HG02884 (cell line): Measurements from ENCODE around the gene VGLL2.
"Not testable (repeated sequence)": the region's sequence is repeated elsewhere in the genome, so short reads cannot be mapped to it uniquely, and the experiment has no call there.

Source experiments
- ATAC-seq: cut with Tn5 transposase; IDR thresholded peaks from one replicate; pipeline ENCODE4 v1.9.1; 2021; ENCODE audit warnings: mild to moderate bottlenecking, moderate library complexity; ENCODE audit not compliant: unreplicated experiment

The VGLL2 gene

DNA sequence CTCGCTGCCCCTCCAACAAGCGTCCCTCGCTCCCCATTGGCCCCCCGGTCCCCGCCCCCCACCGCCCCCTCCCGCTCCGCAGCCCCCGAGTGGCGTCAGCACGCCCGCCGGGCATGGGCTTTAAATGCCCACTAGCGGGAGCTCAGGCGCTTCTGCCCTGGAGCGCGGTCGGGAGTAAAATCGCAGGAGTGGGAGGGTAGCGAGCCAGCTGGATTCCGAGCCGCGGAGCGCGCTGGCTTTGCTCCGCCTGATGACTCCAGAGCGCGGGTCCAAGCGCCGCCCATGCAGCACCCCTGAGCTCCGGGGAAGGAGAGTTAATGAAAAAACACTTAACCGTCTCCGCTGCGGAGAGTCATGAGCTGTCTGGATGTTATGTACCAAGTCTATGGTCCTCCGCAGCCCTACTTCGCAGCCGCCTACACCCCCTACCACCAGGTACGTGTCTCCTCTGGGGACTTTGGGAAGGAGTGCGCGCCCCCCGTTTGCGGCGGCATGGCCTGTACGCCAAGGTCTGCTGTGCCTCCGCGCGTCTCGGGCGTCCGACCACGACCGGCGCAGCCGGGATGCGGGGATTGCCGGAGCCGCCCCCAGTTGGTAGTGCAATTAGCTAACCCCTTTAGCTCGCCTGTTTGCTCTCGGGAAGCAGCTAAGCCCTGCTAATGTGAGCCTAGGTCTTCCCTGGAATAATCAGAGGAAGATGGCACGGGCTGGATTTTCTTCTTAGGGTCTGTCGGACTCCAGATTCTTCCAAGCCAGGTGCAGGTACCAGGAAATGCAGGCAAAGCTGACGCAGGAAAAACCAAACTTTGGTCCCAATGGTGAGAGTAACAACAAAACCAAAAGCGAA lies at the start of gene VGLL2:
TSS of gene VGLL2 (plus strand) at position 149 of the 847 bp plus-strand sequence. CDS start at position 355, 206 bp downstream.
- no peak for ATAC-seq

DNA sequence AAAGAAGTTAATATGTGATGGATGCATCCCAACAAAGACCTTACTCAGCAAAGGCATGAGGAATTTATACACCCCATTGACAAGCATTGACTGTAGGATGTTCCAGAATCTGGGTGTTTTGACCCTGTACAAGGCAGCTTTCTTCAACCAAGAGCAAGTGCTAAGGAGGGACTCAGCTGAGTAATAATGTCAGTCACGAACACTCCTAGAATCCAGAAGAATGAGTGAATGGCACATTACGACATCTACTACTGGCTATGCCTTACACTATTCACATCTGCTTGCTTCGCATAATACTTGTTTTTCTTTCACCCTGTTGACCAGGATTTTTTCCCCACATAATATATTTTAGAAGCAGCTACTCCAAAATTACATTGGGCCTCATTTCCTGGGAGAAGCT lies 42.5 kb upstream of the VGLL2 start:
- no peak for ATAC-seq

GRCh38 chr6:117226778-117227177 lies 38.6 kb upstream of the VGLL2 start:
- no peak for ATAC-seq

GRCh38 chr6:117227245-117227962 lies 38.0 kb upstream of the VGLL2 start:
- no peak for ATAC-seq

- ATAC-seq = no peak
Measured at GRCh38 chr6:117228202-117228601, 37.2 kb upstream of the VGLL2 start.

DNA sequence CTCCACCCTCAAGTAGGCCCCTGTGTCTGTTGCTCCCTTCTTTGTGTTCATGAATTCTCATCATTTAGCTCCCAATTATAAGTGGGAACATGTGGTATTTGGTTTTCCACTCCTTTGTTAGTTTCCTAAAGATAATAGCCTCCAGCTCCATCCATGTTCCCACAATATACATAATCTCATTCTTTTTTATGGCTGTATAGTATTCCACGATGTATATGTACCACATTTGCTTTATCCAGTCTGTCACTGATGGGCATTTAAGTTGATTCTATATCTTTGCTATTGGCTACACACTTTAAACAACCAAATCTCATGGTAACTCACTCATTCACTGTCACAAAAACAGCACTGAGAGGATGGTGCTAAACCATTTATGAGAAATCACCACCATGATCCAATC lies 35.5 kb upstream of the VGLL2 start:
- ATAC-seq = no peak

DNA sequence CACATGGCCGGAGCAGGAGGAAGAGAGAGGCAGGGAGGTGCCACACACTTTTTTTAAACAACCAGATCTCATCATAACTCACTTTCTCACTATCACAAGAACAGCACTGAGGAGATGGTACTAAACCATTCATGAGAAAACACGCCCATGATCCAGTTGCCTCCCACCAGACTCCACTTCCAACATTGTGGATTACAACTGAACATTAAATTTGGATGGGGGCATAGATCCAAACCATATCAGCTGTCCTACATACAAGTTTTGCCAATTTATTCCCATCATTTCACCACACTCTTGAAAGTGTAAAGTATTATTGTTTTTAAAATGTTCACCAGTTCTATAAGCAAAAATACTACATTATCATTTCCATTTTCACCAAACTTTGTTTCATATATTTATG lies 33.9 kb upstream of the VGLL2 start:
- no peak for ATAC-seq

DNA sequence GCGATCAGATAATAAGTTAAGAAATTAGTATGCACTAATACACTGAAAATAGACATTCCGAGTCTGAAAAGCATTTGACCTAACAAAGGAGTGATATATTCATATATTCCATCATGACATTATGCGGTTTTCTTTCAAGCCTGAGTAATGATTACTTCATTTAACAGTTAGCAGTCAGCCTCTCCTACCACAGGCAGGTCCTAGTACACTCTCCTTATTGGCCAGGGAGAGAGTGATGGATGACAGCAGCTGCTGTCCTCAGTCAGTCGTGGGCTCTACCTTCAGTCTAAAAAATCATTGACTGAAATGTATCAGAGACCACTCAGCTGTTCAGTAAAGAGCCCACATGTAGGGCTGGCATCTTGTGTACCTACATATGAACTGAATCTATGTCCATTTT lies 33.2 kb upstream of the VGLL2 start:
- no peak for ATAC-seq

DNA sequence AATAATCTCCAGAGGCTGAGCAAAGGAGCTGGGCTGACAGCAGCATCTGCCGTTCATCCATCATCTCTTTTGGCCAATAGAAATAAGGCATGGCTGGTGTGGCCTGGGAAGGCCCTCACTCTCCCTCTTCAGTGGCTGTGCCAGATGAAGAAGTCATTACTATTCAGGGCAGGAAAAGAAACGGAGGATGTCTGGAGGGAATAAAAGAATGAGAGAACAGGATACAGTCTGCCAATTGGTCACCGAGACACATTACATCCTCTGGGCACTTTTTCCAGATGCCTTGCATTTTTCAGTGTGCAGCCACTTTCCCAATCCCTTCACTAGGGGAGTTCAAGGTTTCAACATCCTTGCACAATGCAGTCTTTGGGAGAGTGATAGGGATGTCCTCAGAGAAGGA lies 32.2 kb upstream of the VGLL2 start:
- ATAC-seq = no peak

DNA sequence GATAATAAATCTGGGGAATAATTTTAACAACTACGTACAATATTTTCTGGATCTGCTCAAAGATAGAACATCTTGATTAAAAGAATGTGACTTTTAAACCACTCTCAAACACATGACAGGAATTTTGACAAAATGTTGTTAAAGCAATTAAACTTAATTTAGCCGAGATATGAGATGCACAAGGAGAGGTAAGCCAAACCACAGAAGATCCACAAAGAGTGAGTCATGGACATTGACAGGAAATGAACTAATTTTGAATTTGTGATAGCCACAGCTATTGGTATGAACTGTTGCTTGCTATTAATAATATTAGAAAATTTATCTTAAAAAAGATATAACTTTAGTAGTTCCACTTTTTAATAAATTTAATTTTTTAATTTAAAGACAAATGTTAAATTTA lies 27.8 kb upstream of the VGLL2 start:
- ATAC-seq = no peak

- ATAC-seq = not testable (repeated sequence)
Measured at GRCh38 chr6:117244571-117244970, 20.8 kb upstream of the VGLL2 start.

GRCh38 chr6:117244979-117245378 lies 20.4 kb upstream of the VGLL2 start:
- not testable (repeated sequence) for ATAC-seq

DNA sequence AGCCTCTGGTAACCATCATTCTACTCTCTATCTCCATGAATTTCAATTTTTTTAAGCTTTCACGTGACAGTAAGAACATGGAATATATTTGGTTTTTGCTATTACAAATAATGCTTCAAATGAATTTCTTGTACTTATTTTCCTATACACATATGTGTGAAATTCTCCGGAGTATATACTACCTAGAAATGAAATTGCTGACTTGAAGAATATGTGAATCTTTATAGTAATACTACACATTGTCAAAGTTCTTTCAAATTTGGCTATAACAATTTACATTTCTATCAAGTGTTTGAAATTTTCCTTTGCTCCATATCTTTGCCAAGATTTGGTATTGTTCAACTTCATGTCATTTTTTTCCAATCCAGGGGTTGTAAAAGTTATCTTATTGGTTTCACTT lies 11.6 kb upstream of the VGLL2 start:
- no peak for ATAC-seq

DNA sequence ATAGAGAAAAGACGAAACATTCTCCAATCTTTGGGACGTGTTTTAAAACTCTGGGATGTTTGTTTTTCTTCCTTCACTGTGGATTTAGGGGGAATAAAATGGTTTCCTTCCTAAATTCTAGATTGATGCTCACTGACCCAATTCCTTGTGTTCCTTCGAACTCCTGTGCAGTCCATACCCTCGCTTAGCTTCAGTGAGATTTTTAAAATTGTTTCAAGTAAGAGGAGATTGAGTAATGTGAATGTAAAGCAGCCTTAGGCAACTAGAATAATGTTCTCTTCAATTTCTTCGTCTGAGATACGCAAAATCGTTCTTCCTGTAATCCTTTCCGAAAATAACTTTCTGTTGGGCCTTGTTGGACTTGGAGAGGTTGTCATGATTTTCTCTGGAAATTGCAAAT lies 2.6 kb upstream of the VGLL2 start:
- no peak for ATAC-seq

- ATAC-seq = no peak
Measured at GRCh38 chr6:117263353-117263927, 1.9 kb upstream of the VGLL2 start.

DNA sequence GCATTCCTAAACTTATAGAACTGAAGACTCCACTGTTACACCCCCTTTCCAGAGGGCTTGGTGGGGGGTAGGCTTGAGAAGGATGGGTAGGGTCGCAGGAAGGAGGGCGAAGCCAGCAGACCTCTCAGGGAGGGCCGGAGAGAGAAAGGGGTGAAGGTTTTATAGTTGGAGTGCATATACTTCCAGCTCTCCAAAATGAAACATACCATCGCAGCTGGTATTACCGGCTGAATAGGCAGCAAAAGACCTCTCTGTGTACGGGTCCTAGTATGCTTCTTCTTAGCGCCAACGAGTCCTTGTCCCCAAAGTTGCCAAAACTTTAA lies 1.0 kb upstream of the VGLL2 start:
- ATAC-seq = no peak

- ATAC-seq = peak; percentile 36
Measured at GRCh38 chr6:117264692-117265409, 507 bp upstream of the VGLL2 start.

DNA sequence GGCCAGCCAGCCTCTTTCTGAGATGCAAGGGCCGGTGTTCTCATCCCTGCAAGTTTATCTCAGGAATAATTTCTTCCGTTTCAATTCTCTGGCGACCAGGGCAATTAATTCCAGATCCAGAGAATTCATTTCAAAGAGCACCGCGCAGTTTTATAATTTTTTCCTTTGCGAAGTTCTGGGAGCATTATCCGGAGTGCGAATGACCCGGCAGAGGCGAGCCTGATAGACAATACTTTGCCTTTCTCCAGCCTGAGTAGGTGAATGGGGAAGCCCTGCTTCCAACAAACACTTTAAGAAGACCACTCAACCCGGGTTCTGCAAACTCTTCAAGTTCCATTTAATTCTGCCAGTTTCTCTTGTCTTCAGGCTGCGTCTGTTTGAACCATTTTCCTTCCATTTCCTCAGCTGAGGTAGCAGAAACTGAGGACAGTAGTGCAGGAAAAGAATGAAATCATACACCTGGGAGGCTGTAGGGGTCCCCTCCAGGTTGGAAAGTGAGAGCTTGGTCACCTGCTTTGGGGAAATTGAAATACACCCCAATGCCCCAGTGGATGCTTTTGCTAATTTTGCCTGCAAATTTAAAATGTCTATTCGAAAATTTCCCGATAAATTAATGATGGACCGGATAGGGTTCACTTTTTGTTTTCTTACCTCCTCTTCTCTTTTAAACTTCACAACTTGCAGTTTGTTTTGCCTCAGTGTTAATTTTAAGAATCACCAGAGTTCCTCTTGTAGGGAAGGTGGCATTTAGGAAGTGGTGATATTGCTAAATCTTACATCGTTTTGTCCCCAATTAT lies 1.1 kb downstream of the VGLL2 start:
- no peak for ATAC-seq

DNA sequence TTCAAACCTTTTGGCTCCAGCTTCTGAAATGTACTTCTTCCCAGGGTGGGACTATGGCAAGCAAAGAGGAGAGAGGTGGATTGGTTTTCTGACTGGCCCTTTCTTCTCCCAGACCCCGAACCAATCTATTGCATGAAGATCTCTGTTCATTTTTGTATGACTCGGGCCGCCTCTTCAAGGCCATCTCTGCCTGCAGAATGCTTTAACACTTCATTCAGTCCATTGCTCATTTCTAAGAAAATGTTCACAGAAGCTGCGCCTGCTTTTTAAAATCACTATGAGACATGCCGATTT lies 1.6 kb downstream of the VGLL2 start:
- ATAC-seq = no peak

DNA sequence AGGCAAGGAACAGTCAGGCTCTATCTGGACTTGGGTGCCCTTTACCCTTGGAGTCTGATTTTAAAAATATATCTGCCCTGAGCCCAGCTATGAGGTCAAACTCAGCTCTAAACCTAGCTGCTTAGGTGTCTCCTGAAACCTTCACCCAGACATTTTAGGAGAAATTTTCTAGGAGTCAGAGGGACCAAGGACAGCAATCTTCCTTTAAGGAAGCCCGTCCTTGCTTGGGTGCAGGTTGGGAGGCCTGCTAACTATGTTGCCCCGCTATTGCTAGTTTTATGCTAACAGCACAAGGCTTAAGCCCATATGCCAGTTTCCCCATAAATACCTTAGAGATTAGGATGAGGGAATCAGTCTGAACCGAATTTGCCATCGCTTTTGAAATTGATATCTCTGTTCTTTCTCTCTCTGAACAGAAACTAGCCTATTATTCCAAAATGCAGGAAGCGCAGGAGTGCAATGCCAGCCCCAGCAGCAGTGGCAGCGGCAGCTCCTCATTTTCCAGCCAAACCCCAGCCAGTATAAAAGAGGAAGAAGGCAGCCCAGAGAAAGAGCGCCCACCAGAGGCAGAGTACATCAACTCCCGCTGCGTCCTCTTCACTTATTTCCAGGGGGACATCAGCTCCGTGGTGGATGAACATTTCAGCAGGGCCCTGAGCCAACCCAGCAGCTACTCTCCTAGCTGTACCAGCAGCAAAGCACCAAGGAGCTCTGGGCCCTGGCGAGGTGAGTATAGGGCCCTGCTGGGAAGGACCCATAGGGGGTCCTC lies 2.6 kb downstream of the VGLL2 start:
- ATAC-seq = no peak
